ENCODE data around the gene EIF4G3. TPM values are rescaled to one million over a fixed set of nuclear protein-coding genes. Genes with fewer than 3 reads are reported as not detected.

The EIF4G3 gene
- total RNA-seq, 4 donors from 2014 or later = 82.1 to 143 (median 101) TPM

- TF ChIP-seq CTCF (IDR thresholded peaks at IDR 0.05) (no peak), EP300 (IDR thresholded peaks at IDR 0.05; ENCODE audit: low read depth) (no peak), POLR2A (IDR thresholded peaks at IDR 0.05) (no peak), POLR2AphosphoS5 (IDR thresholded peaks at IDR 0.05) (no peak)
- no peaks in the 10 kb centered on the region for H3K9me3 ChIP-seq
- DNase-seq = no peak
- 75 to 85% methylated on average over 1 of the region's 1 CpG for WGBS, 2 donors (ENCODE audit: low coverage in 1 of 2)
- peaks cover 0 to 18% (median 12%) of the 10 kb centered on the region in 4 donors for H3K4me1 ChIP-seq
- H3K27me3 ChIP-seq = no peaks in the 10 kb centered on the region
- no peak overlapping the region for H3K4me3 ChIP-seq
- no peak overlapping the region for H3K27ac ChIP-seq
- peaks cover 0 to 4% (median 0%) of the 10 kb centered on the region in 4 donors for H3K36me3 ChIP-seq
- intact Hi-C loops (cut with DNase I; ENCODE audit: low total_unique reads) = no loop called here
- in situ Hi-C loops (cut with MboI; ENCODE audit: low pct_ligation_motif_present in 1 of 4, low pct_unique_long_range_greater_than_20kb in 1 of 4, low sequenced_read_pairs in 3 of 4) = no loop called here
Measured at GRCh38 chr1:20870718-20871117, 306.0 kb downstream of the EIF4G3 start.

- in situ Hi-C loops (cut with MboI; ENCODE audit: low pct_ligation_motif_present in 1 of 4, low pct_unique_long_range_greater_than_20kb in 1 of 4, low sequenced_read_pairs in 3 of 4) = no loop called here
- TF ChIP-seq EP300 (IDR thresholded peaks at IDR 0.05; ENCODE audit: low read depth) = no peak
- no peak for TF ChIP-seq CTCF (IDR thresholded peaks at IDR 0.05)
- no peak for TF ChIP-seq POLR2A (IDR thresholded peaks at IDR 0.05)
- no peak for TF ChIP-seq POLR2AphosphoS5 (IDR thresholded peaks at IDR 0.05)
Measured at GRCh38 chr1:20868263-20868662, 308.4 kb downstream of the EIF4G3 start.

GRCh38 chr1:20867847-20868246 is 308.9 kb downstream of the EIF4G3 start:
- intact Hi-C loops (cut with DNase I; ENCODE audit: low total_unique reads) = no loop called here
- no peak for TF ChIP-seq CTCF (IDR thresholded peaks at IDR 0.05)
- no peak for TF ChIP-seq POLR2A (IDR thresholded peaks at IDR 0.05)
- no peak for TF ChIP-seq EP300 (IDR thresholded peaks at IDR 0.05; ENCODE audit: low read depth)
- TF ChIP-seq POLR2AphosphoS5 (IDR thresholded peaks at IDR 0.05) = no peak
- Histone ChIP-seq H3K36me3 (peaks cover 0 to 25% (median 9%) of the 10 kb centered on the region in 4 donors), H3K27ac (no peak overlapping the region), H3K4me3 (no peak overlapping the region), H3K4me1 (peaks cover 0 to 1% (median under 1%) of the 10 kb centered on the region in 4 donors), H3K9me3 (no peaks in the 10 kb centered on the region), H3K27me3 (no peaks in the 10 kb centered on the region)
- in situ Hi-C loops (cut with MboI; ENCODE audit: low pct_ligation_motif_present in 1 of 4, low pct_unique_long_range_greater_than_20kb in 1 of 4, low sequenced_read_pairs in 3 of 4) = no loop called here
- no peak for DNase-seq

More at GRCh38 chr1:20868263-20868662, 308.4 kb downstream of the EIF4G3 start:
- intact Hi-C loops (cut with DNase I; ENCODE audit: low total_unique reads) = no loop called here
- peaks cover 0 to 6% (median 3%) of the 10 kb centered on the region in 4 donors for H3K4me1 ChIP-seq
- H3K27ac ChIP-seq = no peak overlapping the region
- H3K9me3 ChIP-seq = no peaks in the 10 kb centered on the region
- H3K27me3 ChIP-seq = no peaks in the 10 kb centered on the region
- DNase-seq = no peak
- peaks cover 0 to 25% (median 9%) of the 10 kb centered on the region in 4 donors for H3K36me3 ChIP-seq
- 92 to 100% methylated on average over 2 of the region's 2 CpGs for WGBS, 2 donors (ENCODE audit: low coverage in 1 of 2)
- H3K4me3 ChIP-seq = no peak overlapping the region

- no peaks in the 10 kb centered on the region for H3K4me1 ChIP-seq
- H3K27ac ChIP-seq = no peak overlapping the region
- H3K36me3 ChIP-seq = peaks cover 0 to 31% (median 9%) of the 10 kb centered on the region in 4 donors
- TF ChIP-seq EP300 (IDR thresholded peaks at IDR 0.05; ENCODE audit: low read depth) (no peak), POLR2AphosphoS5 (IDR thresholded peaks at IDR 0.05) (no peak), POLR2A (IDR thresholded peaks at IDR 0.05) (no peak), CTCF (IDR thresholded peaks at IDR 0.05) (no peak)
- H3K27me3 ChIP-seq = no peaks in the 10 kb centered on the region
- DNase-seq = no peak
- in situ Hi-C loops (cut with MboI; ENCODE audit: low pct_ligation_motif_present in 1 of 4, low pct_unique_long_range_greater_than_20kb in 1 of 4, low sequenced_read_pairs in 3 of 4) = no loop called here
- no peak overlapping the region for H3K4me3 ChIP-seq
- H3K9me3 ChIP-seq = no peaks in the 10 kb centered on the region
- 41 to 78% methylated on average over 1 of the region's 1 CpG for WGBS, 2 donors (ENCODE audit: low coverage in 1 of 2)
- intact Hi-C loops (cut with DNase I; ENCODE audit: low total_unique reads) = no loop called here
Measured at GRCh38 chr1:20867062-20867461, 309.6 kb downstream of the EIF4G3 start.

Measured in transverse colon (tissue), 4 donors.